Fibroblast of lung (primary cell): ENCODE data around the gene WHAMM. TPM values are rescaled to one million over a fixed set of nuclear protein-coding genes. Genes with fewer than 3 reads are reported as not detected.
"Not testable (repeated sequence)": the region's sequence is repeated elsewhere in the genome, so short reads cannot be mapped to it uniquely, and the experiment has no call there.

Experiments
- DNase-seq, 2 donors: peaks; one replicate each; pipeline versions ENCODE4 v3.0.0 to v3.0.0-alpha.2; 2010; ENCODE audit warnings: low read depth in 2 of 2
- H2AFZ ChIP-seq: 2 replicates; pipeline ENCODE4 v1.5.1; 2012; ENCODE audit warnings: low read length, control low read depth, inconsistent platforms
- H3K27ac ChIP-seq: 2 replicates; pipeline ENCODE4 v1.5.1; 2011; ENCODE audit warnings: low read length, control low read depth; ENCODE audit not compliant: insufficient read depth
- H3K27me3 ChIP-seq: 2 replicates; pipeline ENCODE4 v1.5.1; 2011; ENCODE audit warnings: mild to moderate bottlenecking, low read length; ENCODE audit not compliant: control insufficient read depth, insufficient read depth
- H3K36me3 ChIP-seq: 2 replicates; pipeline ENCODE4 v1.5.1; 2011; ENCODE audit warnings: low read length; ENCODE audit not compliant: control insufficient read depth, insufficient read depth
- H3K4me1 ChIP-seq: 2 replicates; pipeline ENCODE4 v1.5.1; 2011; ENCODE audit warnings: low read length; ENCODE audit not compliant: control insufficient read depth, insufficient read depth; ENCODE audit errors: extremely low read depth
- H3K4me2 ChIP-seq: 2 replicates; pipeline ENCODE4 v1.5.1; 2011; ENCODE audit warnings: low read length, control low read depth; ENCODE audit not compliant: insufficient read depth; ENCODE audit errors: extremely low read depth
- H3K4me3 ChIP-seq, 4 experiments: fragments of 200-600 bp in 1 of 4; sonication (generic) in 1 of 4; replicated peaks in 1 of 4; 2 replicates each; pipeline ENCODE4 v1.5.1; 2011 to 2016; ENCODE audit warnings: low read length in 4 of 4, low read depth in 3 of 4, mild to moderate bottlenecking in 3 of 4, control low read depth in 2 of 4, inconsistent platforms in 1 of 4, mixed read lengths in 1 of 4; ENCODE audit not compliant: insufficient read depth in 1 of 4; ENCODE audit errors: control extremely low read depth in 1 of 4
- H3K79me2 ChIP-seq: 2 replicates; pipeline ENCODE4 v1.5.1; 2012; ENCODE audit warnings: mild to moderate bottlenecking, low read length, inconsistent platforms; ENCODE audit not compliant: control insufficient read depth, insufficient read depth
- H3K9ac ChIP-seq: 2 replicates; pipeline ENCODE4 v1.5.1; 2011; ENCODE audit warnings: mild to moderate bottlenecking, low read length, control low read depth; ENCODE audit not compliant: insufficient read depth
- H3K9me3 ChIP-seq: 2 replicates; pipeline ENCODE4 v1.5.1; 2012; ENCODE audit warnings: low read depth, low read length; ENCODE audit not compliant: control insufficient read depth, insufficient read depth
- H4K20me1 ChIP-seq: 2 replicates; pipeline ENCODE4 v1.5.1; 2011; ENCODE audit warnings: low read length; ENCODE audit not compliant: control insufficient read depth, insufficient read depth; ENCODE audit errors: extremely low read depth
- EZH2 ChIP-seq: IDR thresholded peaks from 2 replicates; pipeline ENCODE4 v1.5.1; 2012; ENCODE audit warnings: low read length, control low read depth, mild to moderate bottlenecking; ENCODE audit errors: missing control alignments
- polyA plus RNA-seq, 2 donors: library from polyadenylated mRNA; depleted of rRNA in 1 of 2; stranded (reverse) in 1 of 2; unstranded in 1 of 2; fragments of >200 nt; gene quantifications; 2 replicates each; pipeline ENCODE4 v1.2.1, GENCODE V29; 2011 to 2012; ENCODE audit warnings: missing spikeins in 1 of 2
- total RNA-seq: library from RNA; depleted of rRNA; stranded (reverse); fragments of >200 nt; gene quantifications from 2 replicates; pipeline ENCODE4 v1.2.1, GENCODE V29; 2014
- TF ChIP-seq, protein P1 (sequence below), 2 donors: IDR thresholded peaks in 1 of 2; conservative IDR thresholded peaks in 1 of 2; 1 replicate in 1 of 2; 2 replicates in 1 of 2; pipeline ENCODE4 v1.5.1; 2011 to 2012; ENCODE audit warnings: low read length in 2 of 2, control low read depth in 1 of 2, inconsistent platforms in 1 of 2, low read depth in 1 of 2, mild to moderate bottlenecking in 1 of 2

WHAMM gene
- total and polyA plus RNA-seq, 2 donors (not counting 1 experiment from before 2014, with no cell fraction given) = 5.3 to 5.6 TPM

DNA sequence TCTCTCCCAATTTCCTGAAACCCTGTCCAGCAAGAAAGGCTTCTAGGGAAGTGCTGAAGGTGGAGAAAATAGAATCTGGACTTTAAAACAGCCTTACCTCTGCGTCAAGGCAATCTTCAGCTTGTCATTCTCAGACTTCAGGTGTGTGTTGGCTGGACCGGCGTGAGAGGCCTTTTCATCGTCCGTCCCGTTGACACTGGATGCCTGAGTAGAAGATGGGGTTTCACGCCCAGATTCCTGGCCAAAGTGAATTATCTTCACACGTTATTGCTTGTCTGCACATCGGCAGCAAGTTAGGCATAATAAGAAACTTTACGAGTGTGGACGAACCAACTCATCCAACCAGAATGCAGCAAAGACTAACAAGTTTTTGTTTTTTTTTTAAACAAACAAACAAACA, 49.5 kb downstream of the WHAMM start:
- Histone ChIP-seq H3K9me3 (no peaks in the 10 kb centered on the region), H3K4me1 (no peaks in the 10 kb centered on the region), H3K27me3 (no peaks in the 10 kb centered on the region), H3K79me2 (no peaks in the 10 kb centered on the region), H2AFZ (no peak overlapping the region), H3K36me3 (no peaks in the 10 kb centered on the region), H3K9ac (no peak overlapping the region), H3K4me3 (no peak overlapping the region), H3K27ac (no peak overlapping the region), H3K4me2 (no peak overlapping the region), H4K20me1 (no peaks in the 10 kb centered on the region)
- DNase-seq = no peak
- no peak for TF ChIP-seq EZH2
- TF ChIP-seq, protein P1, sequence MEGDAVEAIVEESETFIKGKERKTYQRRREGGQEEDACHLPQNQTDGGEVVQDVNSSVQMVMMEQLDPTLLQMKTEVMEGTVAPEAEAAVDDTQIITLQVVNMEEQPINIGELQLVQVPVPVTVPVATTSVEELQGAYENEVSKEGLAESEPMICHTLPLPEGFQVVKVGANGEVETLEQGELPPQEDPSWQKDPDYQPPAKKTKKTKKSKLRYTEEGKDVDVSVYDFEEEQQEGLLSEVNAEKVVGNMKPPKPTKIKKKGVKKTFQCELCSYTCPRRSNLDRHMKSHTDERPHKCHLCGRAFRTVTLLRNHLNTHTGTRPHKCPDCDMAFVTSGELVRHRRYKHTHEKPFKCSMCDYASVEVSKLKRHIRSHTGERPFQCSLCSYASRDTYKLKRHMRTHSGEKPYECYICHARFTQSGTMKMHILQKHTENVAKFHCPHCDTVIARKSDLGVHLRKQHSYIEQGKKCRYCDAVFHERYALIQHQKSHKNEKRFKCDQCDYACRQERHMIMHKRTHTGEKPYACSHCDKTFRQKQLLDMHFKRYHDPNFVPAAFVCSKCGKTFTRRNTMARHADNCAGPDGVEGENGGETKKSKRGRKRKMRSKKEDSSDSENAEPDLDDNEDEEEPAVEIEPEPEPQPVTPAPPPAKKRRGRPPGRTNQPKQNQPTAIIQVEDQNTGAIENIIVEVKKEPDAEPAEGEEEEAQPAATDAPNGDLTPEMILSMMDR (conservative IDR thresholded peaks at IDR 0.05 in 1 of 2, IDR thresholded peaks at IDR 0.05 in 1 of 2; ENCODE audit: low read depth in 1 of 2, low read length in 2 of 2) = no peak

GRCh38 chr15:82862886-82863285, 53.5 kb downstream of the WHAMM start:
- Histone ChIP-seq H2AFZ (no peak overlapping the region), H3K9ac (no peak overlapping the region), H3K4me3 (no peak overlapping the region), H3K4me2 (no peak overlapping the region), H3K27me3 (no peaks in the 10 kb centered on the region), H3K4me1 (no peaks in the 10 kb centered on the region), H4K20me1 (no peaks in the 10 kb centered on the region), H3K27ac (no peak overlapping the region), H3K79me2 (no peaks in the 10 kb centered on the region), H3K9me3 (no peaks in the 10 kb centered on the region), H3K36me3 (no peaks in the 10 kb centered on the region)
- TF ChIP-seq, protein P1 (conservative IDR thresholded peaks at IDR 0.05 in 1 of 2, IDR thresholded peaks at IDR 0.05 in 1 of 2; ENCODE audit: low read depth in 1 of 2, low read length in 2 of 2) = no peak
- TF ChIP-seq EZH2 = no peak
- DNase-seq = no peak

GRCh38 chr15:82864967-82865366, 55.5 kb downstream of the WHAMM start:
- no peak overlapping the region for H3K27ac ChIP-seq
- no peaks in the 10 kb centered on the region for H3K4me1 ChIP-seq
- H3K27me3 ChIP-seq = no peaks in the 10 kb centered on the region
- no peaks in the 10 kb centered on the region for H3K79me2 ChIP-seq
- H2AFZ ChIP-seq = no peak overlapping the region
- no peaks in the 10 kb centered on the region for H4K20me1 ChIP-seq
- no peak overlapping the region for H3K9ac ChIP-seq
- no peaks in the 10 kb centered on the region for H3K36me3 ChIP-seq
- H3K4me3 ChIP-seq = no peak overlapping the region
- H3K9me3 ChIP-seq = no peaks in the 10 kb centered on the region
- H3K4me2 ChIP-seq = no peak overlapping the region
- TF ChIP-seq, protein P1 (conservative IDR thresholded peaks at IDR 0.05 in 1 of 2, IDR thresholded peaks at IDR 0.05 in 1 of 2; ENCODE audit: low read depth in 1 of 2, low read length in 2 of 2) = no peak
- no peak for TF ChIP-seq EZH2
- DNase-seq = no peak

- not testable (repeated sequence) for H3K36me3 ChIP-seq, H3K4me3 ChIP-seq
Measured at GRCh38 chr15:82865581-82865980, 56.2 kb downstream of the WHAMM start.

DNA sequence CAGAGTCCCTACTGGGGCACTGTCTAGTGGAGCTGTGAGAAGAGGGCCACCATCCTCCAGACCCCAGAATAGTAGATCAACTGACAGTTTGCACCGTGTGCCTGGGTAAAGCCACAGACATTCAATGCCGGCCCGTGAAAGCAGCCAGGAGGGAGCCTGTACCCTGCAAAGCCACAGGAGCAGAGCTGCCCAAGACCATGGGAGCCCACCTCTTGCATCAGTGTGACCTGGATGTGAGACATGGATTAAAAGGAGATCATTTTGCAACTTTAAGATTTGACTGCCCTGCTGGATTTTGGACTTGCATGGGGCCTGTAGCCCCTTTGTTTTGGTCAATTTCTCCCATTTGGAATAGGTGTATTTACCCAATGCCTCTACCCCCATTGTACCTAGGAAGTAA, 56.6 kb downstream of the WHAMM start:
- not testable (repeated sequence) for DNase-seq, H3K4me3 ChIP-seq, H3K27ac ChIP-seq, H4K20me1 ChIP-seq, H2AFZ ChIP-seq, H3K36me3 ChIP-seq, H3K79me2 ChIP-seq, H3K9me3 ChIP-seq, H3K4me2 ChIP-seq, H3K4me1 ChIP-seq, H3K9ac ChIP-seq, H3K27me3 ChIP-seq

More at GRCh38 chr15:82865581-82865980, 56.2 kb downstream of the WHAMM start:
- H3K9me3 ChIP-seq, H3K27ac ChIP-seq, H3K27me3 ChIP-seq, H3K79me2 ChIP-seq, H4K20me1 ChIP-seq, H2AFZ ChIP-seq, DNase-seq, H3K4me2 ChIP-seq, H3K4me1 ChIP-seq, H3K9ac ChIP-seq: not testable (repeated sequence)
